Endodermal cell (in vitro differentiated cells): Measurements from ENCODE around the gene DCP2. TPM values are rescaled to one million over a fixed set of nuclear protein-coding genes. Genes with fewer than 3 reads are reported as not detected.

Experiments used
- DNase-seq: peaks from one replicate; pipeline ENCODE4 v3.0.0-alpha.2; 2017
- H3K27ac ChIP-seq: 2 replicates; pipeline ENCODE4 v1.5.1; 2013; ENCODE audit warnings: mild to moderate bottlenecking, low read depth, low read length, moderate library complexity
- H3K27me3 ChIP-seq: 2 replicates; pipeline ENCODE4 v1.6.1; 2013; ENCODE audit warnings: mild to moderate bottlenecking, low read length, moderate library complexity; ENCODE audit not compliant: insufficient read depth, control insufficient read depth, poor library complexity, severe bottlenecking
- H3K36me3 ChIP-seq: 2 replicates; pipeline ENCODE4 v1.7.0; 2013; ENCODE audit warnings: mild to moderate bottlenecking, low read length, moderate library complexity; ENCODE audit not compliant: control insufficient read depth, insufficient read depth
- H3K4me1 ChIP-seq: one replicate; pipeline ENCODE4 v1.7.0; 2013; ENCODE audit warnings: low read length; ENCODE audit not compliant: control insufficient read depth, insufficient read depth
- H3K4me3 ChIP-seq: 2 replicates; pipeline ENCODE4 v1.5.1; 2013; ENCODE audit warnings: mild to moderate bottlenecking, low read length, moderate library complexity
- H3K9ac ChIP-seq: 2 replicates; pipeline ENCODE4 v1.6.1; 2013; ENCODE audit warnings: mild to moderate bottlenecking, low read length, moderate library complexity; ENCODE audit not compliant: poor library complexity, severe bottlenecking; ENCODE audit errors: extremely low read depth
- H3K9me3 ChIP-seq: 2 replicates; pipeline ENCODE4 v1.6.1; 2013; ENCODE audit warnings: mild to moderate bottlenecking, low read length, moderate library complexity; ENCODE audit not compliant: control insufficient read depth
- H3K27ac Mint-ChIP-seq: 2 replicates; pipeline ENCODE4 v1.8.0; 2020; ENCODE audit warnings: mixed read lengths
- H3K27me3 Mint-ChIP-seq: 2 replicates; pipeline ENCODE4 v1.8.0; 2021; ENCODE audit warnings: mild to moderate bottlenecking, mixed read lengths; ENCODE audit not compliant: insufficient read depth
- H3K36me3 Mint-ChIP-seq: 2 replicates; pipeline ENCODE4 v1.8.0; 2020; ENCODE audit warnings: low read depth, mixed read lengths
- H3K4me1 Mint-ChIP-seq: 2 replicates; pipeline ENCODE4 v1.8.0; 2020; ENCODE audit warnings: mixed read lengths
- H3K4me3 Mint-ChIP-seq: 2 replicates; pipeline ENCODE4 v1.8.0; 2020; ENCODE audit warnings: mild to moderate bottlenecking, moderate library complexity, mixed read lengths
- H3K9me3 Mint-ChIP-seq: 2 replicates; pipeline ENCODE4 v1.8.0; 2020; ENCODE audit warnings: mild to moderate bottlenecking, mixed read lengths
- CTCF ChIP-seq: fragments of 200-600 bp; sonication (generic); conservative IDR thresholded peaks from 2 replicates; pipeline ENCODE4 v1.5.0; 2021; ENCODE audit warnings: antibody characterized with exemption, mild to moderate bottlenecking
- WGBS, 2 experiments: methylation state at CpG; one replicate each; pipeline versions ENCODE4 v1.1.5 to v1.1.7; 2013; ENCODE audit warnings: missing lambda C conversion rate in 2 of 2, mixed read lengths in 1 of 2; ENCODE audit not compliant: insufficient coverage in 1 of 2, insufficient read length in 1 of 2; 5-methylcytosine and 5-hydroxymethylcytosine counted together
- total RNA-seq, 2 donors: library from RNA; stranded (reverse); fragmentation: NEBNext Ultra II Directional in 1 of 2; extraction: Animal tissue kit (Norgen Biotek cat#: 25700) in 1 of 2; gene quantifications; 2 replicates in 1 of 2; 3 replicates in 1 of 2; pipeline ENCODE4 v1.2.1, GENCODE V29; 2021

Gene DCP2
- total RNA-seq, 2 donors from 2014 or later: 152 to 154 TPM

- 96% methylated on average over 4 of the region's 4 CpGs; no CpG with 5 or more reads in 1 of the 2 experiments for WGBS, 2 experiments
- H3K9ac ChIP-seq: no peak overlapping the region
- Mint-ChIP-seq H3K4me3 (no peak overlapping the region), H3K4me1 (peaks cover 5% of the 10 kb centered on the region), H3K27me3 (no peaks in the 10 kb centered on the region), H3K9me3 (no peaks in the 10 kb centered on the region), H3K27ac (no peak overlapping the region), H3K36me3 (peaks cover 40% of the 10 kb centered on the region)
- no peak overlapping the region for H3K27ac ChIP-seq
- no peaks in the 10 kb centered on the region for H3K4me1 ChIP-seq
- no peak for DNase-seq
- peaks cover 68% of the 10 kb centered on the region for H3K36me3 ChIP-seq
- no peaks in the 10 kb centered on the region for H3K9me3 ChIP-seq
- TF ChIP-seq CTCF: no peak
- no peak overlapping the region for H3K4me3 ChIP-seq
- no peaks in the 10 kb centered on the region for H3K27me3 ChIP-seq
Observed at GRCh38 chr5:112998296-112998695, 21.7 kb downstream of the DCP2 start.

DNA sequence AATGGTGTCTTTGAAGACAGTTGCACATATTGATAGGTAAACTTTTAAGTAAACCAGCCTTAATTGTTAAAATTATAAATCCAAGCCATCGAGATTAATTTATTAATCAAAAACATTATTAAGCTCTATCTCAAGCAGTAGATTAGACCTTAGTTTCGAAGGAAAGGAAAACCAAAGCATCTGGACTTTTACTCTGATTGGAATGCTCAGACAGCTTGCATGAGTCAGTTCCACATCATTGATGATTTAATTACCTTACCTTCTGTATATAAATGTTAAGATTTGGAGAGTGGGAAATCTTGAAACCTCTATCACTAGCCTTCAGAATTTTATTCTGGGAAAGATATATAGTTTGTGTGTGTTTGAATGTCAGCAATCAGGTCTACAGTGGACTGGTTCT, 23.9 kb downstream of the DCP2 start:
- H3K4me1 ChIP-seq: no peaks in the 10 kb centered on the region
- H3K9ac ChIP-seq: no peak overlapping the region
- Mint-ChIP-seq H3K9me3 (no peaks in the 10 kb centered on the region), H3K27me3 (no peaks in the 10 kb centered on the region), H3K4me1 (peaks cover 5% of the 10 kb centered on the region), H3K36me3 (peaks cover 53% of the 10 kb centered on the region), H3K4me3 (no peak overlapping the region), H3K27ac (peak overlapping the region; percentile 49)
- TF ChIP-seq CTCF: no peak
- no peak for DNase-seq
- 96 to 100% methylated on average over 1 to 2 of the region's 2 CpGs for WGBS, 2 experiments
- no peak overlapping the region for H3K4me3 ChIP-seq
- no peak overlapping the region for H3K27ac ChIP-seq
- no peaks in the 10 kb centered on the region for H3K27me3 ChIP-seq
- H3K9me3 ChIP-seq: no peaks in the 10 kb centered on the region
- peaks cover 81% of the 10 kb centered on the region for H3K36me3 ChIP-seq

- no peak overlapping the region for H3K27ac Mint-ChIP-seq
Observed at GRCh38 chr5:113002423-113002822, 25.8 kb downstream of the DCP2 start.

More at GRCh38 chr5:113002423-113002822, 25.8 kb downstream of the DCP2 start:
- DNase-seq: no peak
- no peak overlapping the region for H3K27ac ChIP-seq
- H3K36me3 ChIP-seq: peaks cover 75% of the 10 kb centered on the region
- Mint-ChIP-seq H3K27me3 (no peaks in the 10 kb centered on the region), H3K4me3 (no peak overlapping the region), H3K9me3 (no peaks in the 10 kb centered on the region), H3K4me1 (peaks cover 2% of the 10 kb centered on the region), H3K36me3 (peaks cover 59% of the 10 kb centered on the region)
- H3K4me1 ChIP-seq: no peaks in the 10 kb centered on the region
- no peak overlapping the region for H3K9ac ChIP-seq
- H3K9me3 ChIP-seq: no peaks in the 10 kb centered on the region
- WGBS, 2 experiments: 89 to 100% methylated on average over 2 to 5 of the region's 5 CpGs
- no peaks in the 10 kb centered on the region for H3K27me3 ChIP-seq
- H3K4me3 ChIP-seq: no peak overlapping the region
- no peak for TF ChIP-seq CTCF
